Testis (tissue), 3 donors: ENCODE measurements around the gene TDRD9. TPM values are rescaled to one million over a fixed set of nuclear protein-coding genes. Genes with fewer than 3 reads are reported as not detected.

ENCODE experiments used
- DNase-seq: peaks from one replicate; pipeline ENCODE4 v3.0.0-alpha.2; 2019
- H3K27ac ChIP-seq, 2 donors: fragments of 200-600 bp; sonication (generic); one replicate each; pipeline ENCODE4 v1.5.1; 2019
- H3K27me3 ChIP-seq: fragments of 200-600 bp; sonication (generic); one replicate; pipeline ENCODE4 v1.5.1; 2019
- H3K36me3 ChIP-seq: fragments of 200-600 bp; sonication (generic); one replicate; pipeline ENCODE4 v1.5.1; 2017; ENCODE audit warnings: low read depth; ENCODE audit errors: missing control alignments
- H3K4me1 ChIP-seq: fragments of 200-600 bp; sonication (generic); one replicate; pipeline ENCODE4 v1.5.1; 2019
- H3K4me3 ChIP-seq, 2 donors: fragments of 200-600 bp; sonication (generic); one replicate each; pipeline ENCODE4 v1.5.1; 2017 to 2019
- H3K9me3 ChIP-seq: fragments of 200-600 bp; sonication (generic); one replicate; pipeline ENCODE4 v1.5.1; 2017
- CTCF ChIP-seq, 3 experiments: fragments of 450-650 bp in 2 of 3; fragments of 200-600 bp in 1 of 3; sonication (generic) in 1 of 3; IDR thresholded peaks; one replicate each; pipeline ENCODE4 v1.5.1; 2016 to 2019; ENCODE audit warnings: antibody characterized with exemption in 3 of 3, mild to moderate bottlenecking in 2 of 3, moderate library complexity in 1 of 3
- POLR2A ChIP-seq: fragments of 450-650 bp; IDR thresholded peaks from one replicate; pipeline ENCODE4 v1.6.1; 2017; ENCODE audit warnings: antibody characterized with exemption, mild to moderate bottlenecking, moderate library complexity
- WGBS, 2 donors: methylation state at CpG; one replicate each; pipeline ENCODE4 v1.1.5; 2018; 5-methylcytosine and 5-hydroxymethylcytosine counted together
- intact Hi-C: fragments of 100-400 bp; cut with DNase I; formaldehyde crosslinking; loops from one replicate; pipeline ENCODE4 v1.15.1; 2023; ENCODE audit warnings: low total_unique reads
- polyA plus RNA-seq: library from polyadenylated mRNA; stranded (reverse); fragments of 350-450 nt; fragmentation: Illumina TruSeq; extraction: RNeasy Lipid Tissue Mini Kit (QIAGEN cat#74804); gene quantifications from one replicate; pipeline ENCODE4 v1.2.3, GENCODE V29; 2014; ENCODE audit warnings: low read depth, low replicate concordance; ENCODE audit not compliant: insufficient read depth
- total RNA-seq, 2 donors: library from RNA; depleted of rRNA; stranded (reverse); fragments of >200 nt; gene quantifications; one replicate each; pipeline ENCODE4 v1.2.3, GENCODE V29; 2016

TDRD9 gene
- total and polyA plus RNA-seq, 3 donors from 2014 or later = 41.8 to 72.8 (median 68.5) TPM

- H3K4me1 ChIP-seq = no peaks in the 10 kb centered on the region
Measured at GRCh38 chr14:104004849-104005248, 76.6 kb downstream of the TDRD9 start.

GRCh38 chr14:104005489-104005888, 77.2 kb downstream of the TDRD9 start:
- intact Hi-C loops = no loop called here
- 82 to 97% methylated on average over 8 of the region's 8 CpGs for WGBS, 2 donors
- no peaks in the 10 kb centered on the region for H3K9me3 ChIP-seq
- no peaks in the 10 kb centered on the region for H3K27me3 ChIP-seq
- no peak overlapping the region for H3K4me3 ChIP-seq
- no peak overlapping the region for H3K27ac ChIP-seq
- TF ChIP-seq POLR2A (no peak), CTCF (IDR thresholded peaks at IDR 0.05) (no peak)
- no peaks in the 10 kb centered on the region for H3K4me1 ChIP-seq
- no peaks in the 10 kb centered on the region for H3K36me3 ChIP-seq
- no peak for DNase-seq

More at GRCh38 chr14:104004849-104005248, 76.6 kb downstream of the TDRD9 start:
- Histone ChIP-seq H3K4me3 (no peak overlapping the region), H3K27me3 (no peaks in the 10 kb centered on the region), H3K27ac (no peak overlapping the region), H3K9me3 (no peaks in the 10 kb centered on the region), H3K36me3 (no peaks in the 10 kb centered on the region)
- TF ChIP-seq POLR2A = no peak
- TF ChIP-seq CTCF (IDR thresholded peaks at IDR 0.05) = no peak
- WGBS, 2 donors = 90 to 100% methylated on average over 1 of the region's 1 CpG
- intact Hi-C loops = no loop called here
- DNase-seq = no peak

- intact Hi-C loops = no loop called here
- TF ChIP-seq POLR2A (no peak), CTCF (IDR thresholded peaks at IDR 0.05) (no peak)
- Histone ChIP-seq H3K4me3 (no peak overlapping the region), H3K27ac (no peak overlapping the region), H3K9me3 (no peaks in the 10 kb centered on the region), H3K27me3 (no peaks in the 10 kb centered on the region), H3K36me3 (no peaks in the 10 kb centered on the region), H3K4me1 (no peaks in the 10 kb centered on the region)
- no peak for DNase-seq
- WGBS, 2 donors = 91 to 94% methylated on average over 11 to 12 of the region's 12 CpGs
Measured at GRCh38 chr14:104007121-104007520, 78.9 kb downstream of the TDRD9 start.

GRCh38 chr14:104009297-104009696, 81.0 kb downstream of the TDRD9 start:
- intact Hi-C loops = no loop called here
- Histone ChIP-seq H3K4me3 (no peak overlapping the region), H3K27me3 (no peaks in the 10 kb centered on the region), H3K36me3 (no peaks in the 10 kb centered on the region), H3K4me1 (no peaks in the 10 kb centered on the region), H3K9me3 (no peaks in the 10 kb centered on the region), H3K27ac (no peak overlapping the region)
- no peak for DNase-seq
- 94% methylated on average over 1 of the region's 1 CpG for WGBS, 2 donors
- TF ChIP-seq CTCF (IDR thresholded peaks at IDR 0.05) (no peak), POLR2A (no peak)

GRCh38 chr14:104011824-104012517, 83.7 kb downstream of the TDRD9 start:
- TF ChIP-seq CTCF (IDR thresholded peaks at IDR 0.05) (no peak), POLR2A (no peak)
- Histone ChIP-seq H3K36me3 (no peaks in the 10 kb centered on the region), H3K27me3 (no peaks in the 10 kb centered on the region), H3K27ac (no peak overlapping the region), H3K4me3 (no peak overlapping the region), H3K4me1 (no peaks in the 10 kb centered on the region), H3K9me3 (no peaks in the 10 kb centered on the region)
- intact Hi-C loops = no loop called here
- DNase-seq = no peak
- WGBS, 2 donors = 71 to 88% methylated on average over 3 of the region's 3 CpGs
